GM03348 (cell line): ENCODE measurements around the gene TTC33.
"Not testable (repeated sequence)": the region's sequence is repeated elsewhere in the genome, so short reads cannot be mapped to it uniquely, and the experiment has no call there.

Source experiments
- DNase-seq: peaks from one replicate; pipeline ENCODE4 v3.0.0; 2012; ENCODE audit warnings: low spot score

Gene TTC33

GRCh38 chr5:40652441-40653220 is 103.1 kb downstream of the TTC33 start:
- no peak for DNase-seq

- DNase-seq = no peak
Measured at GRCh38 chr5:40651201-40651600, 104.6 kb downstream of the TTC33 start.

GRCh38 chr5:40649463-40650030 is 106.2 kb downstream of the TTC33 start:
- no peak for DNase-seq

- no peak for DNase-seq
Measured at GRCh38 chr5:40648150-40648549, 107.6 kb downstream of the TTC33 start.

- DNase-seq = no peak
Measured at GRCh38 chr5:40646266-40646665, 109.5 kb downstream of the TTC33 start.

GRCh38 chr5:40639531-40639930 is 116.2 kb downstream of the TTC33 start:
- DNase-seq = not testable (repeated sequence)

- no peak for DNase-seq
Measured at GRCh38 chr5:40634593-40634992, 121.2 kb downstream of the TTC33 start.

- no peak for DNase-seq
Measured at GRCh38 chr5:40634154-40634553, 121.6 kb downstream of the TTC33 start.

GRCh38 chr5:40631236-40631635 is 124.5 kb downstream of the TTC33 start:
- no peak for DNase-seq

GRCh38 chr5:40630126-40630525 is 125.6 kb downstream of the TTC33 start:
- DNase-seq = no peak

- no peak for DNase-seq
Measured at GRCh38 chr5:40628407-40628806, 127.4 kb downstream of the TTC33 start.

- DNase-seq = peak; percentile 9
Measured at GRCh38 chr5:40627706-40628105, 128.1 kb downstream of the TTC33 start.

GRCh38 chr5:40626801-40627200 is 129.0 kb downstream of the TTC33 start:
- DNase-seq = no peak

- no peak for DNase-seq
Measured at GRCh38 chr5:40623480-40624420, 132.0 kb downstream of the TTC33 start.

- DNase-seq = no peak
Measured at GRCh38 chr5:40622463-40623252, 133.1 kb downstream of the TTC33 start.

- DNase-seq = no peak
Measured at GRCh38 chr5:40619421-40619820, 136.3 kb downstream of the TTC33 start.

GRCh38 chr5:40618926-40619325 is 136.8 kb downstream of the TTC33 start:
- no peak for DNase-seq

- DNase-seq = no peak
Measured at GRCh38 chr5:40616781-40617180, 139.0 kb downstream of the TTC33 start.

- no peak for DNase-seq
Measured at GRCh38 chr5:40615586-40616170, 140.1 kb downstream of the TTC33 start.

- no peak for DNase-seq
Measured at GRCh38 chr5:40614923-40615585, 140.7 kb downstream of the TTC33 start.

GRCh38 chr5:40614466-40614865 is 141.3 kb downstream of the TTC33 start:
- no peak for DNase-seq
